ENCODE data around the gene UGT1A9. TPM values are rescaled to one million over a fixed set of nuclear protein-coding genes. Genes with fewer than 3 reads are reported as not detected.
A peak's percentile ranks its signal among the peaks of the same experiment; 100 is the strongest.

The UGT1A9 gene
- total and polyA plus RNA-seq, 2 donors (not counting 1 experiment from before 2014, with no cell fraction given): not detected

DNA sequence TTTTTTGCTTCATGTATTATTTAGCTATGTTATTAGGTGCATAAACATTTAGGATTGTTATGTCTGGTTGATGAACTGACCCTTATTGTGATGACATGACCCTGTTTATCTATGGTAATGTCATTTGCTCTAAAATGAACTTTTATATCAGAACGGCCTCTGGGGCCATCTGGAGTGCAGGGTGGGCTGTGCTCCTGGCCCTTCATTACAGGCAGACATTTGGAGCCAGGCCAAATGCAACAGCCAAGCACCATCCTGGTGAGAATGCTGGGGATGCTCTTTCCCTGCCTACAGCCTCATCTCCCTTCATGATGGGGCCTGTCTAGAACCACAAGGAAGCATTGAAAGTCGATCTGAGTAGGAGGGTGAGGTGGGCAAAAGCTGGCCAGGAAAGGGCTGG, 144.6 kb downstream of the UGT1A9 start:
- TF ChIP-seq CTCF (conservative IDR thresholded peaks at IDR 0.05 in 1 of 2, IDR thresholded peaks at IDR 0.05 in 1 of 2; ENCODE audit: low read depth in 1 of 2, low read length in 2 of 2) (no peak), EZH2 (IDR thresholded peaks at IDR 0.05; ENCODE audit: low read length, missing control alignments) (no peak)
- no peak overlapping the region for H2AFZ ChIP-seq (ENCODE audit: low read length)
- no peak for DNase-seq (ENCODE audit: low read depth in 2 of 2)
- no peaks in the 10 kb centered on the region for H4K20me1 ChIP-seq (ENCODE audit: control insufficient read depth, extremely low read depth, insufficient read depth, low read length)
- H3K27me3 ChIP-seq (ENCODE audit: control insufficient read depth, insufficient read depth, low read length): peaks cover 2% of the 10 kb centered on the region
- H3K9ac ChIP-seq (ENCODE audit: insufficient read depth, low read length): no peak overlapping the region
- H3K36me3 ChIP-seq (ENCODE audit: control insufficient read depth, insufficient read depth, low read length): no peaks in the 10 kb centered on the region
- no peak overlapping the region for H3K27ac ChIP-seq (ENCODE audit: insufficient read depth, low read length)
- no peaks in the 10 kb centered on the region for H3K9me3 ChIP-seq (ENCODE audit: control insufficient read depth, insufficient read depth, low read depth, low read length)
- H3K4me1 ChIP-seq (ENCODE audit: control insufficient read depth, extremely low read depth, insufficient read depth, low read length): no peaks in the 10 kb centered on the region
- no peak overlapping the region for H3K4me2 ChIP-seq (ENCODE audit: extremely low read depth, insufficient read depth, low read length)
- no peaks in the 10 kb centered on the region for H3K79me2 ChIP-seq (ENCODE audit: control insufficient read depth, insufficient read depth, low read length)
- no peak overlapping the region for H3K4me3 ChIP-seq (replicated peaks in 1 of 4; ENCODE audit: control extremely low read depth in 1 of 4, insufficient read depth in 1 of 4, low read depth in 3 of 4, low read length in 4 of 4)

DNA sequence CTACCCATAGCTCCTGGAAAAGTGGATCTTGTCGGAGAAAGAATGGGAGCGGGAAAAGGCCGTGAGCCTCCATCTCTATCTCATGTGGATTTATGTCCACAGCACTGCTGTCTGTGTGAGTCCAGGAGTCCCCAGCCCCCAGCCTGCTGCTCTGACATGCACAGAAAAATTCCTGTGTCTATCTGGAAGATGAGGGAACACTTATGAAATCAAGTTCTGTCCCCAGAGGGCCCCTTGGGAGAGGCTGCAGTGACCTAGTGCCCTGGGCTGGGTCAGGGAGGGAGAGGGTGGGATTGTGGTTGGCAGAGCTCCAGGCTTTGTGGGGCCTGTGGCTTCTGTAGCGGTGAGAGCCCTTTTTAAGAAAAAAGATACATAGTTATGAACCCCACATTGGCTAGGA, 145.1 kb downstream of the UGT1A9 start:
- Histone ChIP-seq H3K9ac (ENCODE audit: insufficient read depth, low read length) (no peak overlapping the region), H3K4me2 (ENCODE audit: extremely low read depth, insufficient read depth, low read length) (no peak overlapping the region), H3K27ac (ENCODE audit: insufficient read depth, low read length) (no peak overlapping the region), H3K36me3 (ENCODE audit: control insufficient read depth, insufficient read depth, low read length) (no peaks in the 10 kb centered on the region), H3K27me3 (ENCODE audit: control insufficient read depth, insufficient read depth, low read length) (peaks cover 4% of the 10 kb centered on the region), H4K20me1 (ENCODE audit: control insufficient read depth, extremely low read depth, insufficient read depth, low read length) (no peaks in the 10 kb centered on the region), H3K9me3 (ENCODE audit: control insufficient read depth, insufficient read depth, low read depth, low read length) (no peaks in the 10 kb centered on the region), H3K4me1 (ENCODE audit: control insufficient read depth, extremely low read depth, insufficient read depth, low read length) (no peaks in the 10 kb centered on the region), H3K79me2 (ENCODE audit: control insufficient read depth, insufficient read depth, low read length) (no peaks in the 10 kb centered on the region), H3K4me3 (replicated peaks in 1 of 4; ENCODE audit: control extremely low read depth in 1 of 4, insufficient read depth in 1 of 4, low read depth in 3 of 4, low read length in 4 of 4) (no peak overlapping the region), H2AFZ (ENCODE audit: low read length) (no peak overlapping the region)
- TF ChIP-seq EZH2 (IDR thresholded peaks at IDR 0.05; ENCODE audit: low read length, missing control alignments) (no peak), CTCF (conservative IDR thresholded peaks at IDR 0.05 in 1 of 2, IDR thresholded peaks at IDR 0.05 in 1 of 2; ENCODE audit: low read depth in 1 of 2, low read length in 2 of 2) (no peak)
- DNase-seq (ENCODE audit: low read depth in 2 of 2): no peak

DNA sequence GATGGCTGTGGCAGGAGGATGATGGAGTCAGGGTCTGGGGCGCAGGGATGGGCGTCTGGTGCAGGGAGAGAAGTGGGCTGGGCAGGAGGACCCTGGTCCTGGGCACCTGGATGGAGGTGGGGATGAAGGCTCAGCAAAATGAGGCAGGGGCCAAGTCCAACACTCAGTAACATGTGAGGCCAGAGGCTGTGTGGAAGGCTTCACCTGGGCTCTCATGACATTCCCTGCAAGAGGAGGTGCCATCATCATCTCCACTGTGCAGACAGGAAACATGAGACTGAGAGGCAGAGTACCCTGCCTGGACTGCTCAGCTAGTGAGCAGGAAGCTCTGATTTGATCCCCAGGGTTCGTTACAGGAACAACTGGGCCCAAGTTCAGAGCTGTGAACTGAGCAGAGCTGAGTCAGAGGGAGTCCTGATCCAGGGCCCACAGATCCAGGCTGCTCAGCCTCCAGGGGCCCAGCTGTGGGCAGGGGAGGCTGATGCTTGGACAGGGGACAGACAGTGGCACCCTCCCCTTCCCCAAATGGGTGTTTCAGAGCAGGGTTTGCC, 145.7 kb downstream of the UGT1A9 start:
- Histone ChIP-seq H3K27me3 (ENCODE audit: control insufficient read depth, insufficient read depth, low read length) (peaks cover 4% of the 10 kb centered on the region), H3K79me2 (ENCODE audit: control insufficient read depth, insufficient read depth, low read length) (no peaks in the 10 kb centered on the region), H3K4me2 (ENCODE audit: extremely low read depth, insufficient read depth, low read length) (no peak overlapping the region), H2AFZ (ENCODE audit: low read length) (no peak overlapping the region), H3K36me3 (ENCODE audit: control insufficient read depth, insufficient read depth, low read length) (no peaks in the 10 kb centered on the region), H3K27ac (ENCODE audit: insufficient read depth, low read length) (no peak overlapping the region), H4K20me1 (ENCODE audit: control insufficient read depth, extremely low read depth, insufficient read depth, low read length) (no peaks in the 10 kb centered on the region), H3K4me3 (replicated peaks in 1 of 4; ENCODE audit: control extremely low read depth in 1 of 4, insufficient read depth in 1 of 4, low read depth in 3 of 4, low read length in 4 of 4) (no peak overlapping the region), H3K9me3 (ENCODE audit: control insufficient read depth, insufficient read depth, low read depth, low read length) (no peaks in the 10 kb centered on the region), H3K4me1 (ENCODE audit: control insufficient read depth, extremely low read depth, insufficient read depth, low read length) (no peaks in the 10 kb centered on the region), H3K9ac (ENCODE audit: insufficient read depth, low read length) (no peak overlapping the region)
- TF ChIP-seq EZH2 (IDR thresholded peaks at IDR 0.05; ENCODE audit: low read length, missing control alignments) (no peak), CTCF (conservative IDR thresholded peaks at IDR 0.05 in 1 of 2, IDR thresholded peaks at IDR 0.05 in 1 of 2; ENCODE audit: low read depth in 1 of 2, low read length in 2 of 2) (no peak)
- peak in 1 of 2 donors; percentile 12 for DNase-seq (ENCODE audit: low read depth in 2 of 2)

Data from fibroblast of lung (primary cell).